Lower lobe of right lung (tissue), 2 donors: ENCODE results near the gene IL18RAP. TPM values are rescaled to one million over a fixed set of nuclear protein-coding genes. Genes with fewer than 3 reads are reported as not detected.

Source experiments
- ATAC-seq, 2 donors: fragments of 200-7000 bp; cut with Tn5 transposase; one replicate each; pipeline ENCODE4 v1.9.1; 2020 to 2022; ENCODE audit warnings: mild to moderate bottlenecking in 2 of 2, moderate library complexity in 2 of 2
- DNase-seq: peaks from one replicate; pipeline ENCODE4 v3.0.0-alpha.2; 2020
- H3K27ac ChIP-seq: fragments of 200-600 bp; one replicate; pipeline ENCODE4 v1.8.0; 2022
- H3K27me3 ChIP-seq: fragments of 200-600 bp; one replicate; pipeline ENCODE4 v1.8.0; 2022; ENCODE audit warnings: low read depth
- H3K36me3 ChIP-seq: fragments of 200-600 bp; one replicate; pipeline ENCODE4 v1.8.0; 2022; ENCODE audit warnings: mild to moderate bottlenecking
- H3K4me1 ChIP-seq: fragments of 200-600 bp; one replicate; pipeline ENCODE4 v1.8.0; 2022
- H3K4me3 ChIP-seq: fragments of 200-600 bp; one replicate; pipeline ENCODE4 v1.8.0; 2022; ENCODE audit warnings: mild to moderate bottlenecking
- H3K9me3 ChIP-seq: fragments of 200-600 bp; one replicate; pipeline ENCODE4 v1.8.0; 2022
- CTCF ChIP-seq: fragments of 200-600 bp; IDR thresholded peaks from one replicate; pipeline ENCODE4 v1.8.0; 2022; ENCODE audit warnings: antibody characterized with exemption, mild to moderate bottlenecking
- intact Hi-C: fragments of 100-400 bp; cut with DNase I; formaldehyde crosslinking; loops from one replicate; pipeline ENCODE4 v1.11.0; 2022
- total RNA-seq: library from RNA; stranded (reverse); fragmentation: NEBNext Ultra II Directional; extraction: Animal tissue kit (Norgen Biotek cat#: 25700); gene quantifications from one replicate; pipeline ENCODE4 v1.2.1, GENCODE V29; 2021
- donor health status: DM: no; HTN: yes; CAD: no; lungs with severe emphysema.

The IL18RAP gene
- total RNA-seq, 1 donor from 2014 or later = 6.8 TPM

- ATAC-seq = no peak
- intact Hi-C loops = no loop called here
- Histone ChIP-seq H3K9me3 (no peaks in the 10 kb centered on the region), H3K4me3 (no peak overlapping the region), H3K27me3 (no peaks in the 10 kb centered on the region), H3K36me3 (no peaks in the 10 kb centered on the region), H3K4me1 (no peaks in the 10 kb centered on the region), H3K27ac (peak overlapping the region; percentile 15)
- no peak for DNase-seq
- TF ChIP-seq CTCF = no peak
Observed at GRCh38 chr2:102423368-102423767, 408 bp downstream of the IL18RAP start.

- no peak for TF ChIP-seq CTCF
- Histone ChIP-seq H3K27ac (no peak overlapping the region), H3K9me3 (no peaks in the 10 kb centered on the region), H3K4me3 (no peak overlapping the region), H3K27me3 (no peaks in the 10 kb centered on the region), H3K4me1 (no peaks in the 10 kb centered on the region), H3K36me3 (no peaks in the 10 kb centered on the region)
- ATAC-seq (peak in 1 of 2 donors; percentile 50), DNase-seq (no peak)
- intact Hi-C loops = no loop called here
Observed at GRCh38 chr2:102424754-102425153, 1.8 kb downstream of the IL18RAP start.

- no peaks in the 10 kb centered on the region for H3K36me3 ChIP-seq
- no peaks in the 10 kb centered on the region for H3K27me3 ChIP-seq
- no peak overlapping the region for H3K4me3 ChIP-seq
- intact Hi-C loops = no loop called here
- ATAC-seq = no peak
- no peak for TF ChIP-seq CTCF
- no peaks in the 10 kb centered on the region for H3K4me1 ChIP-seq
- no peaks in the 10 kb centered on the region for H3K9me3 ChIP-seq
- DNase-seq = no peak
- H3K27ac ChIP-seq = no peak overlapping the region
Observed at GRCh38 chr2:102425441-102426132, 2.6 kb downstream of the IL18RAP start.

- no peak overlapping the region for H3K4me3 ChIP-seq
- no peaks in the 10 kb centered on the region for H3K36me3 ChIP-seq
- ATAC-seq (no peak), DNase-seq (no peak)
- H3K9me3 ChIP-seq = no peaks in the 10 kb centered on the region
- no peaks in the 10 kb centered on the region for H3K4me1 ChIP-seq
- intact Hi-C loops = no loop called here
- no peaks in the 10 kb centered on the region for H3K27me3 ChIP-seq
- TF ChIP-seq CTCF = no peak
- no peak overlapping the region for H3K27ac ChIP-seq
Observed at GRCh38 chr2:102427249-102427648, 4.3 kb downstream of the IL18RAP start.

- intact Hi-C loops = no loop called here
- Histone ChIP-seq H3K27ac (no peak overlapping the region), H3K27me3 (no peaks in the 10 kb centered on the region), H3K4me1 (no peaks in the 10 kb centered on the region), H3K4me3 (no peak overlapping the region), H3K9me3 (no peaks in the 10 kb centered on the region), H3K36me3 (no peaks in the 10 kb centered on the region)
- no peak for TF ChIP-seq CTCF
- no peak for ATAC-seq
- DNase-seq = no peak
Observed at GRCh38 chr2:102428573-102428972, 5.6 kb downstream of the IL18RAP start.
